RPMI8226 (cell line): ENCODE data around the gene SNN.
A peak's percentile ranks its signal among the peaks of the same experiment; 100 is the strongest.

Source experiments
- DNase-seq: peaks from one replicate; pipeline ENCODE4 v3.0.0-alpha.2; 2015

Gene SNN

GRCh38 chr16:11635679-11636171 is 32.5 kb upstream of the SNN start:
- DNase-seq, result no peak

GRCh38 chr16:11636172-11636721 is 32.0 kb upstream of the SNN start:
- peak; percentile 13 for DNase-seq

GRCh38 chr16:11637320-11637719 is 30.9 kb upstream of the SNN start:
- DNase-seq, result peak; percentile 49

- no peak for DNase-seq
Measured at GRCh38 chr16:11638140-11638539, 30.1 kb upstream of the SNN start.

GRCh38 chr16:11639008-11639562 is 29.2 kb upstream of the SNN start:
- no peak for DNase-seq

GRCh38 chr16:11639925-11640899 is 28.0 kb upstream of the SNN start:
- DNase-seq, result no peak

- DNase-seq, result peak; percentile 92
Measured at GRCh38 chr16:11640987-11641817, 27.1 kb upstream of the SNN start.

GRCh38 chr16:11642765-11643116 is 25.5 kb upstream of the SNN start:
- no peak for DNase-seq

- DNase-seq, result no peak
Measured at GRCh38 chr16:11649276-11649675, 19.0 kb upstream of the SNN start.

- peak; percentile 88 for DNase-seq
Measured at GRCh38 chr16:11650641-11651591, 17.3 kb upstream of the SNN start.

- DNase-seq, result no peak
Measured at GRCh38 chr16:11651796-11652195, 16.5 kb upstream of the SNN start.

- no peak for DNase-seq
Measured at GRCh38 chr16:11655655-11656054, 12.6 kb upstream of the SNN start.

- no peak for DNase-seq
Measured at GRCh38 chr16:11657556-11657955, 10.7 kb upstream of the SNN start.

- no peak for DNase-seq
Measured at GRCh38 chr16:11658896-11659708, 9.2 kb upstream of the SNN start.

GRCh38 chr16:11660565-11660964 is 7.7 kb upstream of the SNN start:
- no peak for DNase-seq

- no peak for DNase-seq
Measured at GRCh38 chr16:11662582-11662981, 5.7 kb upstream of the SNN start.

GRCh38 chr16:11665071-11665491 is 3.2 kb upstream of the SNN start:
- no peak for DNase-seq

GRCh38 chr16:11666103-11667055 is 1.9 kb upstream of the SNN start:
- DNase-seq, result peak; percentile 49

- no peak for DNase-seq
Measured at GRCh38 chr16:11667221-11667823, 933 bp upstream of the SNN start.
